Endothelial cell of umbilical vein (primary cell): ENCODE measurements around the gene ATP5PD. TPM values are rescaled to one million over a fixed set of nuclear protein-coding genes. Genes with fewer than 3 reads are reported as not detected.

Source experiments
- BruUV-seq: library from RNA; stranded (reverse); fragments of 400-500 nt; replicated peaks from 2 replicates; lab custom pipeline; 2021; lab: Mats Ljungman, UMichigan
- CTCF ChIA-PET: fragments of 300-600, 350-600 bp; sonication (Branson Sonifier 250); formaldehyde crosslinking; loops from one replicate; lab custom pipeline; 2021; ENCODE audit warnings: antibody characterized with exemption, inconsistent platforms; lab: Charles Lee
- POLR2A ChIA-PET: fragments of 300-600, 350-600 bp; sonication (Branson Sonifier 250); formaldehyde crosslinking; loops from one replicate; lab custom pipeline; 2021; ENCODE audit warnings: antibody characterized with exemption, inconsistent platforms; lab: Charles Lee
- DNase-seq: peaks from one replicate; pipeline ENCODE4 v3.0.0-alpha.2; 2011; ENCODE audit warnings: low read depth, low spot score
- FAIRE-seq: peaks from 2 replicates; lab custom pipeline; 2011; peaks lifted over from hg19 to GRCh38; lab: Jason Lieb, UNC
- H2AFZ ChIP-seq: 2 replicates; pipeline ENCODE4 v1.6.0; 2012; ENCODE audit warnings: low read depth, low read length, control low read depth, inconsistent platforms
- H3K27ac ChIP-seq: 2 replicates; pipeline ENCODE4 v1.5.1; 2011; ENCODE audit warnings: low read depth, mild to moderate bottlenecking, control low read depth, low read length, moderate library complexity; ENCODE audit not compliant: insufficient read depth
- H3K27me3 ChIP-seq, 2 experiments: 2 replicates each; pipeline versions ENCODE4 v1.6.0 to v1.6.1; 2011; ENCODE audit warnings: low read length in 2 of 2, mixed read lengths in 1 of 2; ENCODE audit not compliant: control insufficient read depth in 2 of 2, insufficient read depth in 2 of 2
- H3K36me3 ChIP-seq, 2 experiments: 2 replicates in 1 of 2; 3 replicates in 1 of 2; pipeline ENCODE4 v1.5.1; 2011; ENCODE audit warnings: low read length in 2 of 2, mild to moderate bottlenecking in 1 of 2, moderate library complexity in 1 of 2; ENCODE audit not compliant: control insufficient read depth in 2 of 2, insufficient read depth in 2 of 2; ENCODE audit errors: extremely low read depth in 1 of 2
- H3K4me1 ChIP-seq: 3 replicates; pipeline ENCODE4 v1.5.1; 2011; ENCODE audit warnings: mild to moderate bottlenecking, low read length; ENCODE audit not compliant: control insufficient read depth, insufficient read depth; ENCODE audit errors: extremely low read depth
- H3K4me2 ChIP-seq: 2 replicates; pipeline ENCODE4 v1.6.1; 2011; ENCODE audit warnings: low read length, control low read depth, mixed read lengths; ENCODE audit not compliant: insufficient read depth
- H3K4me3 ChIP-seq, 3 experiments: fragments of 200-600 bp in 1 of 3; sonication (generic), shearing (Covaris generic) in 1 of 3; replicated peaks in 1 of 3; 2 replicates each; pipeline ENCODE4 v1.5.1; 2011 to 2016; ENCODE audit warnings: control low read depth in 3 of 3, low read length in 3 of 3, mild to moderate bottlenecking in 2 of 3, inconsistent platforms in 1 of 3, low read depth in 1 of 3, moderate library complexity in 1 of 3; ENCODE audit not compliant: insufficient read depth in 1 of 3
- H3K79me2 ChIP-seq: 2 replicates; pipeline ENCODE4 v1.6.0; 2012; ENCODE audit warnings: low read length, inconsistent platforms; ENCODE audit not compliant: control insufficient read depth, insufficient read depth
- H3K9ac ChIP-seq: replicated peaks from 2 replicates; pipeline ENCODE3; 2011; ENCODE audit warnings: low read length, control low read depth; ENCODE audit not compliant: insufficient read depth; ENCODE audit errors: extremely low read depth
- H3K9me1 ChIP-seq: replicated peaks from 3 replicates; pipeline ENCODE4 v1.6.0; 2011; ENCODE audit warnings: mild to moderate bottlenecking, low read length; ENCODE audit not compliant: control insufficient read depth, insufficient read depth; ENCODE audit errors: extremely low read depth
- H3K9me3 ChIP-seq: replicated peaks from 2 replicates; pipeline ENCODE4 v1.5.1; 2012; ENCODE audit warnings: low read length, inconsistent platforms; ENCODE audit not compliant: control insufficient read depth, insufficient read depth
- H4K20me1 ChIP-seq: replicated peaks from 2 replicates; pipeline ENCODE3; 2011; ENCODE audit warnings: mild to moderate bottlenecking, low read length; ENCODE audit not compliant: control insufficient read depth, insufficient read depth; ENCODE audit errors: extremely low read depth
- CTCF ChIP-seq, 2 donors: IDR thresholded peaks; 1 replicate in 1 of 2; 2 replicates in 1 of 2; pipeline ENCODE4 v1.5.1; 2011; ENCODE audit warnings: low read length in 2 of 2, mild to moderate bottlenecking in 2 of 2, moderate library complexity in 2 of 2, control low read depth in 1 of 2, inconsistent platforms in 1 of 2, low read depth in 1 of 2; ENCODE audit not compliant: insufficient read depth in 1 of 2; ENCODE audit errors: extremely low read depth in 1 of 2
- EZH2 ChIP-seq: IDR thresholded peaks from 2 replicates; pipeline ENCODE4 v1.6.1; 2012; ENCODE audit warnings: borderline replicate concordance, low read depth, mild to moderate bottlenecking, moderate library complexity, low read length, inconsistent platforms; ENCODE audit not compliant: severe bottlenecking
- FOS ChIP-seq: IDR thresholded peaks from 2 replicates; pipeline ENCODE4 v1.6.1; 2011; ENCODE audit warnings: mild to moderate bottlenecking, low read length, moderate library complexity, borderline replicate concordance; ENCODE audit not compliant: insufficient read depth
- GATA2 ChIP-seq: IDR thresholded peaks from 2 replicates; pipeline ENCODE4 v1.7.0; 2011; ENCODE audit warnings: low read depth, mild to moderate bottlenecking, moderate library complexity, mixed read lengths, low read length; ENCODE audit not compliant: insufficient read length, insufficient read depth
- MAX ChIP-seq: IDR thresholded peaks from 2 replicates; pipeline ENCODE4 v1.6.1; 2011; ENCODE audit not compliant: insufficient read depth, insufficient read length
- POLR2AphosphoS5 ChIP-seq: IDR thresholded peaks from 2 replicates; pipeline ENCODE4 v1.6.1; 2012; ENCODE audit warnings: low read depth, mild to moderate bottlenecking, control low read depth, low read length, moderate library complexity; ENCODE audit not compliant: insufficient read depth
- dilution Hi-C: fragments of 300-500 bp; cut with MboI; formaldehyde crosslinking; loops from one replicate; pipeline ENCODE4 v1.15.0; 2019; ENCODE audit warnings: low sequenced_read_pairs; ENCODE audit not compliant: extremely low pct_ligation_motif_present
- intact Hi-C: fragments of 100-400 bp; cut with micrococcal nuclease; formaldehyde crosslinking; loops from one replicate; pipeline ENCODE4 v1.10.0; 2022
- polyA plus RNA-seq, 4 experiments: library from polyadenylated mRNA; depleted of rRNA in 3 of 4; stranded (reverse) in 3 of 4; unstranded in 1 of 4; fragments of >200 nt; gene quantifications; 2 replicates each; pipeline versions ENCODE4 v1.2.1 to v1.2.3, GENCODE V29; 2011 to 2012; ENCODE audit warnings: missing spikeins in 1 of 4
- total RNA-seq: library from RNA; stranded (reverse); gene quantifications from 2 replicates; pipeline ENCODE4 v1.2.3, GENCODE V29; 2021

ATP5PD gene
- total and polyA plus RNA-seq, 2 donors (not counting 3 experiments of a cell fraction or from before 2014, with no cell fraction given), result 182 to 200 TPM

GRCh38 chr17:75036643-75037268, 10.0 kb downstream of the ATP5PD start:
- ChIA-PET POLR2A (no interaction called here), CTCF (interaction anchor here (0.7 to 3.7 kb wide), 7 partner anchors 10 to 165 kb away, joined by 3 to 35 read pairs (median 6); partner anchors contain the start of genes ATP5PD, KCTD2 and MRPL58)
- intact Hi-C loops, result no loop called here
- FAIRE-seq, result peak; percentile 96
- dilution Hi-C loops, result no loop called here
- no peak overlapping the region for H3K9ac ChIP-seq
- H3K4me1 ChIP-seq, result peaks cover 20% of the 10 kb centered on the region
- no peaks in the 10 kb centered on the region for H4K20me1 ChIP-seq
- peaks cover 0 to 6% of the 10 kb centered on the region in 2 experiments for H3K36me3 ChIP-seq
- H3K27ac ChIP-seq, result peak overlapping the region; percentile 9
- no TSS peak for BruUV-seq
- peak overlapping the region in 2 of 3 experiments; percentile 1 to 18 for H3K4me3 ChIP-seq
- peak; percentile 85 for DNase-seq
- no peaks in the 10 kb centered on the region for H3K27me3 ChIP-seq
- H3K4me2 ChIP-seq, result peak overlapping the region; percentile 69
- TF ChIP-seq POLR2AphosphoS5 (peak; percentile 50), CTCF (IDR thresholded peaks at IDR 0.05; ENCODE audit: extremely low read depth in 1 of 2, insufficient read depth in 1 of 2, low read depth in 1 of 2, low read length in 2 of 2) (no peak), GATA2 (no peak), EZH2 (no peak), MAX (no peak), FOS (no peak)
- no peaks in the 10 kb centered on the region for H3K9me1 ChIP-seq
- H3K9me3 ChIP-seq, result no peaks in the 10 kb centered on the region
- peak overlapping the region; percentile 39 for H2AFZ ChIP-seq
- no peaks in the 10 kb centered on the region for H3K79me2 ChIP-seq
